Hepatocyte (in vitro differentiated cells): Measurements from ENCODE around the gene C11orf65. TPM values are rescaled to one million over a fixed set of nuclear protein-coding genes. Genes with fewer than 3 reads are reported as not detected.
"Not testable (repeated sequence)": the region's sequence is repeated elsewhere in the genome, so short reads cannot be mapped to it uniquely, and the experiment has no call there.

Experiments
- DNase-seq: peaks from one replicate; pipeline ENCODE4 v3.0.0-alpha.2; 2016; ENCODE audit warnings: low spot score
- H2AFZ ChIP-seq: fragments of 200-600 bp; sonication (generic); 2 replicates; pipeline ENCODE4 v1.6.0; 2016; ENCODE audit warnings: antibody characterized with exemption, mild to moderate bottlenecking
- H3K27ac ChIP-seq: fragments of 200-600 bp; sonication (generic); 2 replicates; pipeline ENCODE4 v1.5.1; 2016; ENCODE audit warnings: mild to moderate bottlenecking
- H3K27me3 ChIP-seq: fragments of 200-600 bp; sonication (generic); 2 replicates; pipeline ENCODE4 v1.6.1; 2016
- H3K36me3 ChIP-seq: fragments of 200-600 bp; sonication (generic); replicated peaks from 2 replicates; pipeline ENCODE4 v1.5.1; 2016; ENCODE audit warnings: low read depth; ENCODE audit not compliant: insufficient read depth
- H3K4me1 ChIP-seq: fragments of 200-600 bp; sonication (generic); 2 replicates; pipeline ENCODE4 v1.5.1; 2016; ENCODE audit warnings: mild to moderate bottlenecking, moderate library complexity; ENCODE audit not compliant: insufficient read depth
- H3K4me2 ChIP-seq: fragments of 200-600 bp; sonication (generic); 2 replicates; pipeline ENCODE4 v1.6.0; 2016
- H3K4me3 ChIP-seq: fragments of 200-600 bp; sonication (generic); 2 replicates; pipeline ENCODE4 v1.5.1; 2016; ENCODE audit warnings: mild to moderate bottlenecking
- H3K79me2 ChIP-seq: fragments of 200-600 bp; sonication (generic); 2 replicates; pipeline ENCODE4 v1.6.0; 2017; ENCODE audit warnings: mild to moderate bottlenecking
- H3K9me2 ChIP-seq: fragments of 200-600 bp; sonication (generic); replicated peaks from 2 replicates; pipeline ENCODE4 v1.6.0; 2017; ENCODE audit warnings: mild to moderate bottlenecking; ENCODE audit not compliant: insufficient read depth
- H3K9me3 ChIP-seq: fragments of 200-600 bp; sonication (generic); 2 replicates; pipeline ENCODE4 v1.5.1; 2016; ENCODE audit warnings: low read depth, mild to moderate bottlenecking
- H4K20me1 ChIP-seq: fragments of 200-600 bp; sonication (generic); 2 replicates; pipeline ENCODE4 v1.6.0; 2016; ENCODE audit warnings: mild to moderate bottlenecking; ENCODE audit not compliant: insufficient read depth, poor library complexity, severe bottlenecking
- CTCF ChIP-seq: fragments of 200-600 bp; sonication (generic); IDR thresholded peaks from 2 replicates; pipeline ENCODE4 v1.5.1; 2016; ENCODE audit warnings: antibody characterized with exemption, mild to moderate bottlenecking; ENCODE audit not compliant: poor library complexity
- EZH2 ChIP-seq: fragments of 200-600 bp; sonication (generic); IDR thresholded peaks from 2 replicates; pipeline ENCODE4 v1.6.1; 2016; ENCODE audit warnings: antibody characterized with exemption, mild to moderate bottlenecking, borderline replicate concordance
- EZH2phosphoT487 ChIP-seq: fragments of 200-600 bp; sonication (generic); IDR thresholded peaks from one replicate; pipeline ENCODE4 v1.6.1; 2018; ENCODE audit warnings: antibody characterized with exemption, mild to moderate bottlenecking, low read depth, moderate library complexity; ENCODE audit not compliant: unreplicated experiment, severe bottlenecking
- WGBS: methylation state at CpG from one replicate; pipeline ENCODE4 v1.1.6; 2016; ENCODE audit warnings: low lambda C conversion rate; ENCODE audit errors: missing lambda C conversion rate; 5-methylcytosine and 5-hydroxymethylcytosine counted together
- polyA plus RNA-seq: library from polyadenylated mRNA; unstranded; fragments of >200 nt; fragmentation: Nextera tagmentation; extraction: Ambion mirVana; gene quantifications from 2 replicates; pipeline ENCODE4 v1.2.1, GENCODE V29; 2016
- total RNA-seq: library from RNA; depleted of rRNA; stranded (reverse); fragments of >200 nt; gene quantifications from 2 replicates; pipeline ENCODE4 v1.2.3, GENCODE V29; 2014

Gene C11orf65
- total and polyA plus RNA-seq, 2 experiments from 2014 or later: 0.34 to 0.50 TPM

DNA sequence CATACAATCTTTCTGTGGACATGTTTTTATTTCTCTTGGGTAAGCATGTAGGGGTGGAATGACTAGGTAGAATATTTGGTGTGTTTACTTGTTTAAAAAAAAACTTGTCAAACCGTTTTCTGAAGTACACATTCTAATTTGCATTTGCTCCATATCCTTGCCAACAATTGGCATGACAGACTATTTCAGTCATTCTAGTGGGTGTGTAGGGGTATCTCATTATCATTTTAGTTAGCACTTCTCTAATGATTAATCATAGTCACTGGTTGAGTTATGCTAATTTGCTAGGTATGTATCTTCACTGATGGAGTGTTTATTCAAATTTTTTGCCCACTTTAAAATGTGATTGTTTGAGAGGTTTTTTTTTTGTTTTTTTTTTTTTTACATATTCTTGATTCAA, 64.3 kb downstream of the C11orf65 start:
- H3K4me1 ChIP-seq: peaks cover 8% of the 10 kb centered on the region
- H4K20me1 ChIP-seq: no peaks in the 10 kb centered on the region
- no peak for TF ChIP-seq CTCF
- TF ChIP-seq EZH2: no peak
- no peak for TF ChIP-seq EZH2phosphoT487

GRCh38 chr11:108402241-108402640, 65.1 kb downstream of the C11orf65 start:
- Histone ChIP-seq H3K27me3 (no peaks in the 10 kb centered on the region), H3K4me1 (peaks cover 8% of the 10 kb centered on the region), H4K20me1 (no peaks in the 10 kb centered on the region), H3K4me2 (no peak overlapping the region), H3K27ac (no peak overlapping the region), H3K36me3 (no peaks in the 10 kb centered on the region), H3K79me2 (no peaks in the 10 kb centered on the region), H2AFZ (no peak overlapping the region), H3K9me2 (no peaks in the 10 kb centered on the region), H3K4me3 (no peak overlapping the region), H3K9me3 (no peaks in the 10 kb centered on the region)
- no peak for TF ChIP-seq CTCF
- no peak for TF ChIP-seq EZH2
- TF ChIP-seq EZH2phosphoT487: no peak
- DNase-seq: no peak
- WGBS: 85% methylated on average over 1 of the region's 1 CpG

More for the DNA sequence above, 64.3 kb downstream of the C11orf65 start:
- no peak overlapping the region for H3K4me3 ChIP-seq
- no peak overlapping the region for H2AFZ ChIP-seq
- WGBS: 88% methylated on average over 1 of the region's 1 CpG
- H3K9me3 ChIP-seq: no peaks in the 10 kb centered on the region
- H3K79me2 ChIP-seq: no peaks in the 10 kb centered on the region
- no peak overlapping the region for H3K4me2 ChIP-seq
- DNase-seq: no peak
- H3K27me3 ChIP-seq: no peaks in the 10 kb centered on the region
- no peak overlapping the region for H3K27ac ChIP-seq
- H3K36me3 ChIP-seq: no peaks in the 10 kb centered on the region
- H3K9me2 ChIP-seq: no peaks in the 10 kb centered on the region

DNA sequence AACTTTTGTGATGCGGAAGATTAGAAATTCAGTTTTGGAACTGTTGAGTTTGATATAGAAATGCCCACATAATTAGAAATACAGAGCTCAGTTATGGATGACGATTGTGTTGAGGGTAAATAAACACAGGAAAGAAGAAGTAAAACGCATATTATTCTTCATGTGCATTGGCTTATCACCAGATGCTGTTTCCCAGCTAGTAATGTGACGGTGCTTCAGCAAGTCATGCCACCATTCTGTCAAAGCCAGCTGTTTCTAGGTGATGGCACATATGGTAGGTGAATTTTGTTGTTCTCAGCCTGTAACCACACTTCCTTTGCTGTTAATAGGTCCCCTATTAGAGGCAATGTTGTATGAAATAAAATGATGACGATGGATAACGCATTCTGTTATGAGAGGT, 68.9 kb downstream of the C11orf65 start:
- no peak for TF ChIP-seq EZH2phosphoT487
- TF ChIP-seq CTCF: no peak
- TF ChIP-seq EZH2: no peak
- Histone ChIP-seq H2AFZ (no peak overlapping the region), H3K27ac (no peak overlapping the region), H3K27me3 (no peaks in the 10 kb centered on the region), H4K20me1 (no peaks in the 10 kb centered on the region), H3K36me3 (no peaks in the 10 kb centered on the region), H3K9me3 (no peaks in the 10 kb centered on the region), H3K4me1 (peaks cover 8% of the 10 kb centered on the region), H3K79me2 (no peaks in the 10 kb centered on the region), H3K9me2 (no peaks in the 10 kb centered on the region), H3K4me3 (no peak overlapping the region), H3K4me2 (no peak overlapping the region)
- WGBS: 77% methylated on average over 6 of the region's 6 CpGs
- DNase-seq: no peak

GRCh38 chr11:108396672-108397071, 70.7 kb downstream of the C11orf65 start:
- H3K79me2 ChIP-seq, H3K36me3 ChIP-seq, H2AFZ ChIP-seq, H3K27ac ChIP-seq, H3K9me3 ChIP-seq, H3K27me3 ChIP-seq, H3K4me1 ChIP-seq, H3K4me3 ChIP-seq, DNase-seq, H3K9me2 ChIP-seq, H4K20me1 ChIP-seq, H3K4me2 ChIP-seq: not testable (repeated sequence)
- 91% methylated on average over 6 of the region's 6 CpGs for WGBS
